ENCODE measurements around the gene THSD4.

DNA sequence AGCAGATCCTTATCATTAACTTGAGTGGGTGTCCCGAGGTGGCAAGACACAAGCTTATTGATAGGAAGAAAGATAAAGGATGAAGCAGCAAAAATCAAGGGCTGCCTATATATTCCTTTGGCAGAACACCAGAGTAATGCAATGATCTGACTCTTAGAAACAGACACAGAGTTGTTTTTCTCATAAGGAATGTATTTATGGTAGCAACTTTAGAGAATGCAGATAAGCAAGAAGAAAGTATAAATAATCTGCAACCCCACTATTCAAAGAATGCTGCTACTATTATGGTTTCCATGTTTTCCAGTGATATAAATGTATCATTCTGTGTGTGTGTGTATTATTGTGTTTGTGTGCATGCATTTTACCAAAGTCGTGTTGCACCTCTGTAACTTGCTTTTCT, 208.3 kb downstream of the THSD4 start:
- TF ChIP-seq, protein P1, sequence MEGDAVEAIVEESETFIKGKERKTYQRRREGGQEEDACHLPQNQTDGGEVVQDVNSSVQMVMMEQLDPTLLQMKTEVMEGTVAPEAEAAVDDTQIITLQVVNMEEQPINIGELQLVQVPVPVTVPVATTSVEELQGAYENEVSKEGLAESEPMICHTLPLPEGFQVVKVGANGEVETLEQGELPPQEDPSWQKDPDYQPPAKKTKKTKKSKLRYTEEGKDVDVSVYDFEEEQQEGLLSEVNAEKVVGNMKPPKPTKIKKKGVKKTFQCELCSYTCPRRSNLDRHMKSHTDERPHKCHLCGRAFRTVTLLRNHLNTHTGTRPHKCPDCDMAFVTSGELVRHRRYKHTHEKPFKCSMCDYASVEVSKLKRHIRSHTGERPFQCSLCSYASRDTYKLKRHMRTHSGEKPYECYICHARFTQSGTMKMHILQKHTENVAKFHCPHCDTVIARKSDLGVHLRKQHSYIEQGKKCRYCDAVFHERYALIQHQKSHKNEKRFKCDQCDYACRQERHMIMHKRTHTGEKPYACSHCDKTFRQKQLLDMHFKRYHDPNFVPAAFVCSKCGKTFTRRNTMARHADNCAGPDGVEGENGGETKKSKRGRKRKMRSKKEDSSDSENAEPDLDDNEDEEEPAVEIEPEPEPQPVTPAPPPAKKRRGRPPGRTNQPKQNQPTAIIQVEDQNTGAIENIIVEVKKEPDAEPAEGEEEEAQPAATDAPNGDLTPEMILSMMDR (conservative IDR thresholded peaks at IDR 0.05), result no peak
- TF ChIP-seq ZFX (IDR thresholded peaks at IDR 0.05), result no peak

Measured in C4-2B (cell line).